Hepatocyte (in vitro differentiated cells): ENCODE results near the gene TGM2.

Experiments
- EZH2 ChIP-seq: fragments of 200-600 bp; sonication (generic); IDR thresholded peaks from 2 replicates; pipeline ENCODE4 v1.6.1; 2016; ENCODE audit warnings: antibody characterized with exemption, mild to moderate bottlenecking, borderline replicate concordance
- EZH2phosphoT487 ChIP-seq: fragments of 200-600 bp; sonication (generic); IDR thresholded peaks from one replicate; pipeline ENCODE4 v1.6.1; 2018; ENCODE audit warnings: antibody characterized with exemption, mild to moderate bottlenecking, low read depth, moderate library complexity; ENCODE audit not compliant: unreplicated experiment, severe bottlenecking
- TF ChIP-seq, protein P1 (sequence below): fragments of 200-600 bp; sonication (generic); IDR thresholded peaks from 2 replicates; pipeline ENCODE4 v1.5.1; 2016; ENCODE audit warnings: antibody characterized with exemption, mild to moderate bottlenecking; ENCODE audit not compliant: poor library complexity

DNA sequence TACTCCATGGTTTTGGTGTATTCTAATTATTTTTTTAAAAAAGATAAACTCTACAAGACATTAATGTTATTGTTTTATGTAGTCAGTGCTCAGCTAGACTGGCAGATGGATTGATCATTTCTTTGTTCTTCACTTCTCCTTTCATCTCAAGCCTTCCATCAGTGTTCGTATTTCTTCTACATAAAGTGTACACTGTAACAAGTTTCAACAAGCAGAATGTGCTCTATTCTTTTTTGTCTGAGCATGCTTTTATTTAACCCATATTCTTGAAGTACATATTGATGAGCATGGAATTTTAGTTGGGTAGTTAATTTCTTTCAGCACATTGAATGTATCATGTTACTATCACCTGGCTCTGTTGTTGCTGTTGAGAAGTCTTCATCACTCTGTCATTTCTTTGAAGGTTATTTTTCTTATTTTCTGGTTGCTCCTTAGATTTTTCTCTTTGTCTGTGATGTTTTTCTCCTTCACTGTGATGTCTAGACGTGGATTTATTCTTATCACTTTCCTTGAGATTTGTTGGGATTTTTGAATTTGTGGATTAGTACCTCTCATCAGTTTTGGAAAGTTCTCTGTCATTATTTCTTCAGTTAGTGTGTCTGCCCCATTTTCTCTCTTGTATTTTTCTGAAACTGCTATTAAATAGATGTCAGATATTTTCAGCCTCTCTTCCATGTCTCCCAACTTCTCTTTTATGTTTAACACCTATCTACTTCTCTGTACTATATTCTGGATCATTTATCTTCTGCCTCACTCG lies 48.5 kb downstream of the TGM2 start:
- TF ChIP-seq EZH2 (no peak), EZH2phosphoT487 (no peak)
- TF ChIP-seq, protein P1, sequence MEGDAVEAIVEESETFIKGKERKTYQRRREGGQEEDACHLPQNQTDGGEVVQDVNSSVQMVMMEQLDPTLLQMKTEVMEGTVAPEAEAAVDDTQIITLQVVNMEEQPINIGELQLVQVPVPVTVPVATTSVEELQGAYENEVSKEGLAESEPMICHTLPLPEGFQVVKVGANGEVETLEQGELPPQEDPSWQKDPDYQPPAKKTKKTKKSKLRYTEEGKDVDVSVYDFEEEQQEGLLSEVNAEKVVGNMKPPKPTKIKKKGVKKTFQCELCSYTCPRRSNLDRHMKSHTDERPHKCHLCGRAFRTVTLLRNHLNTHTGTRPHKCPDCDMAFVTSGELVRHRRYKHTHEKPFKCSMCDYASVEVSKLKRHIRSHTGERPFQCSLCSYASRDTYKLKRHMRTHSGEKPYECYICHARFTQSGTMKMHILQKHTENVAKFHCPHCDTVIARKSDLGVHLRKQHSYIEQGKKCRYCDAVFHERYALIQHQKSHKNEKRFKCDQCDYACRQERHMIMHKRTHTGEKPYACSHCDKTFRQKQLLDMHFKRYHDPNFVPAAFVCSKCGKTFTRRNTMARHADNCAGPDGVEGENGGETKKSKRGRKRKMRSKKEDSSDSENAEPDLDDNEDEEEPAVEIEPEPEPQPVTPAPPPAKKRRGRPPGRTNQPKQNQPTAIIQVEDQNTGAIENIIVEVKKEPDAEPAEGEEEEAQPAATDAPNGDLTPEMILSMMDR, result no peak
